GM23338 (cell line): ENCODE measurements around the gene PARP8. TPM values are rescaled to one million over a fixed set of nuclear protein-coding genes. Genes with fewer than 3 reads are reported as not detected.

Experiments used
- ATAC-seq: fragments of 200-7000 bp; cut with Tn5 transposase; 3 replicates; pipeline ENCODE4 v1.9.1; 2020
- DNase-seq: peaks from one replicate; pipeline ENCODE4 v3.0.0-alpha.2; 2015; ENCODE audit warnings: low spot score
- H2AFZ ChIP-seq: fragments of 200-600 bp; sonication (generic); 2 replicates; pipeline ENCODE4 v1.8.0; 2016; ENCODE audit warnings: antibody characterized with exemption, mild to moderate bottlenecking, moderate library complexity
- H3F3A ChIP-seq: fragments of 200-600 bp; sonication (generic); replicated peaks from 2 replicates; pipeline ENCODE4 v1.8.0; 2017; ENCODE audit warnings: antibody characterized with exemption, mixed run types, low read depth
- H3K27ac ChIP-seq: fragments of 200-600 bp; sonication (generic); 2 replicates; pipeline ENCODE4 v1.6.1; 2016; ENCODE audit warnings: low read depth
- H3K27me3 ChIP-seq: fragments of 200-600 bp; sonication (generic); 2 replicates; pipeline ENCODE4 v1.8.0; 2016; ENCODE audit warnings: mild to moderate bottlenecking, mixed run types, moderate library complexity; ENCODE audit not compliant: insufficient read depth
- H3K36me3 ChIP-seq: fragments of 200-600 bp; sonication (generic); 2 replicates; pipeline ENCODE4 v1.8.0; 2016; ENCODE audit warnings: mild to moderate bottlenecking; ENCODE audit not compliant: insufficient read depth
- H3K4me1 ChIP-seq: fragments of 200-600 bp; sonication (generic); 2 replicates; pipeline ENCODE4 v1.8.0; 2016; ENCODE audit warnings: mild to moderate bottlenecking, moderate library complexity; ENCODE audit not compliant: insufficient read depth
- H3K4me2 ChIP-seq: fragments of 200-600 bp; sonication (generic); 2 replicates; pipeline ENCODE4 v1.7.1; 2017; ENCODE audit warnings: mixed run types
- H3K4me3 ChIP-seq: fragments of 200-600 bp; sonication (generic); 2 replicates; pipeline ENCODE4 v1.6.1; 2016; ENCODE audit warnings: mixed run types
- H3K79me2 ChIP-seq: fragments of 200-600 bp; sonication (generic); replicated peaks from 2 replicates; pipeline ENCODE4 v1.8.0; 2017; ENCODE audit warnings: mild to moderate bottlenecking; ENCODE audit not compliant: insufficient read depth
- H3K9me2 ChIP-seq: fragments of 200-600 bp; sonication (generic); 2 replicates; pipeline ENCODE4 v1.8.0; 2017; ENCODE audit not compliant: insufficient read depth
- H4K20me1 ChIP-seq: fragments of 200-600 bp; sonication (generic); replicated peaks from 2 replicates; pipeline ENCODE4 v1.8.0; 2017; ENCODE audit warnings: mild to moderate bottlenecking; ENCODE audit not compliant: insufficient read depth
- H3K27ac Mint-ChIP-seq: 2 replicates; pipeline ENCODE4 v1.8.0; 2020; ENCODE audit warnings: inconsistent platforms, mild to moderate bottlenecking, moderate library complexity, mixed read lengths
- H3K27me3 Mint-ChIP-seq: 3 replicates; pipeline ENCODE4 v1.8.0; 2022; ENCODE audit warnings: low read depth, mild to moderate bottlenecking, moderate library complexity, mixed read lengths, inconsistent platforms; ENCODE audit not compliant: insufficient read depth, poor library complexity
- H3K36me3 Mint-ChIP-seq: 3 replicates; pipeline ENCODE4 v1.8.0; 2021; ENCODE audit warnings: low read depth, mild to moderate bottlenecking, inconsistent platforms, moderate library complexity, mixed read lengths
- H3K4me1 Mint-ChIP-seq: 3 replicates; pipeline ENCODE4 v1.8.0; 2020; ENCODE audit warnings: mild to moderate bottlenecking, inconsistent platforms, mixed read lengths
- H3K4me3 Mint-ChIP-seq: 3 replicates; pipeline ENCODE4 v1.8.0; 2021; ENCODE audit warnings: moderate library complexity, mild to moderate bottlenecking, inconsistent platforms, mixed read lengths
- H3K9me3 Mint-ChIP-seq: 3 replicates; pipeline ENCODE4 v1.8.0; 2020; ENCODE audit warnings: moderate library complexity, mild to moderate bottlenecking, inconsistent platforms, mixed read lengths
- CREB1 ChIP-seq: fragments of 250-450 bp; sonication (Bioruptor Pico); IDR thresholded peaks from 2 replicates; pipeline ENCODE4 v1.5.0; 2020; ENCODE audit warnings: low read depth, mild to moderate bottlenecking, moderate library complexity
- CTCF ChIP-seq, 2 experiments: fragments of 200-600 bp in 1 of 2; sonication (generic) in 1 of 2; conservative IDR thresholded peaks; 2 replicates each; pipeline versions ENCODE4 v1.5.1 to v1.6.1; 2016 to 2017; ENCODE audit warnings: antibody characterized with exemption in 2 of 2, low read depth in 2 of 2, mild to moderate bottlenecking in 2 of 2, moderate library complexity in 1 of 2
- ETS1 ChIP-seq: IDR thresholded peaks from 2 replicates; pipeline ENCODE4 v1.6.1; 2016; ENCODE audit warnings: antibody characterized with exemption
- EZH2 ChIP-seq: fragments of 200-600 bp; sonication (generic); IDR thresholded peaks from one replicate; pipeline ENCODE4 v1.8.0; 2017; ENCODE audit warnings: antibody characterized with exemption, mild to moderate bottlenecking, low read depth; ENCODE audit not compliant: unreplicated experiment
- EZH2phosphoT487 ChIP-seq: fragments of 200-600 bp; sonication (generic); IDR thresholded peaks from one replicate; pipeline ENCODE4 v1.8.1; 2018; ENCODE audit warnings: antibody characterized with exemption; ENCODE audit not compliant: unreplicated experiment
- JUNB ChIP-seq: IDR thresholded peaks from one replicate; pipeline ENCODE4 v1.6.1; 2016; ENCODE audit warnings: antibody characterized with exemption; ENCODE audit not compliant: unreplicated experiment
- NANOG ChIP-seq: IDR thresholded peaks from 2 replicates; pipeline ENCODE4 v1.6.1; 2016; ENCODE audit warnings: antibody characterized with exemption, borderline replicate concordance
- POLR2AphosphoS5 ChIP-seq: IDR thresholded peaks from 2 replicates; pipeline ENCODE4 v1.6.1; 2016; ENCODE audit warnings: antibody characterized with exemption, low read depth
- REST ChIP-seq: IDR thresholded peaks from one replicate; pipeline ENCODE4 v1.6.1; 2018; ENCODE audit warnings: antibody characterized with exemption; ENCODE audit not compliant: unreplicated experiment
- STAT1 ChIP-seq: IDR thresholded peaks from one replicate; pipeline ENCODE4 v1.6.1; 2016; ENCODE audit warnings: antibody characterized with exemption; ENCODE audit not compliant: unreplicated experiment
- ZNF114 ChIP-seq: fragments of 250-450 bp; sonication (Bioruptor Pico); IDR thresholded peaks from 2 replicates; pipeline ENCODE4 v1.5.0; 2020; ENCODE audit warnings: mild to moderate bottlenecking, moderate library complexity
- ZNF331 ChIP-seq: fragments of 250-450 bp; sonication (Bioruptor Pico); IDR thresholded peaks from 2 replicates; pipeline ENCODE4 v1.5.0; 2020; ENCODE audit warnings: low read depth, mild to moderate bottlenecking, moderate library complexity
- ZNF462 ChIP-seq: fragments of 250-450 bp; sonication (Bioruptor Pico); IDR thresholded peaks from 2 replicates; pipeline ENCODE4 v1.5.0; 2020; ENCODE audit warnings: mild to moderate bottlenecking, moderate library complexity
- polyA plus RNA-seq: library from polyadenylated mRNA; unstranded; fragments of >200 nt; fragmentation: Nextera tagmentation; extraction: Ambion mirVana; gene quantifications from 2 replicates; pipeline ENCODE4 v1.2.1, GENCODE V29; 2016
- total RNA-seq: library from RNA; depleted of rRNA; stranded (reverse); fragments of >200 nt; shearing (Covaris generic); gene quantifications from 2 replicates; pipeline ENCODE4 v1.2.3, GENCODE V29; 2014

Gene PARP8
- total and polyA plus RNA-seq, 2 experiments from 2014 or later = 13.0 to 25.0 TPM

GRCh38 chr5:50822761-50823160, 156.3 kb downstream of the PARP8 start:
- Histone ChIP-seq H3K4me3 (no peak overlapping the region), H3K4me1 (no peaks in the 10 kb centered on the region)
- H3K27me3 Mint-ChIP-seq = no peaks in the 10 kb centered on the region

More at GRCh38 chr5:50822761-50823160, 156.3 kb downstream of the PARP8 start:
- H3K4me1 Mint-ChIP-seq = no peaks in the 10 kb centered on the region
- Histone ChIP-seq H3K27ac (no peak overlapping the region), H3K79me2 (no peaks in the 10 kb centered on the region), H3K27me3 (no peaks in the 10 kb centered on the region), H2AFZ (no peak overlapping the region), H3K9me2 (no peaks in the 10 kb centered on the region), H3F3A (no peaks in the 10 kb centered on the region), H3K4me2 (no peak overlapping the region), H4K20me1 (no peaks in the 10 kb centered on the region), H3K36me3 (no peaks in the 10 kb centered on the region; the same call in 1 of the 2 replicates)
- ATAC-seq (no peak), DNase-seq (no peak)
- H3K36me3 Mint-ChIP-seq = peaks cover 14% of the 10 kb centered on the region; the same call in 2 of the 3 replicates
- H3K27ac Mint-ChIP-seq = no peak overlapping the region
- TF ChIP-seq REST = no peak
- TF ChIP-seq JUNB = no peak
- no peak for TF ChIP-seq POLR2AphosphoS5
- no peak for TF ChIP-seq STAT1
- no peak for TF ChIP-seq ZNF114 (CRISPR knock-in tag)
- TF ChIP-seq ETS1 = no peak
- no peak for TF ChIP-seq ZNF331 (CRISPR knock-in tag)
- TF ChIP-seq ZNF462 (CRISPR knock-in tag) = no peak
- no peak for TF ChIP-seq NANOG
- TF ChIP-seq EZH2 = no peak
- TF ChIP-seq CREB1 = no peak
- TF ChIP-seq CTCF (conservative IDR thresholded peaks at IDR 0.05; ENCODE audit: low read depth in 2 of 2) = no peak
- TF ChIP-seq EZH2phosphoT487 = no peak
- H3K9me3 Mint-ChIP-seq = no peaks in the 10 kb centered on the region
- no peak overlapping the region for H3K4me3 Mint-ChIP-seq
